T-helper 22 cell (primary cell): ENCODE results near the gene AHI1.

Source experiments
- DNase-seq: peaks from one replicate; pipeline ENCODE4 v3.0.0-alpha.2; 2020; ENCODE audit warnings: low read depth

AHI1 gene

DNA sequence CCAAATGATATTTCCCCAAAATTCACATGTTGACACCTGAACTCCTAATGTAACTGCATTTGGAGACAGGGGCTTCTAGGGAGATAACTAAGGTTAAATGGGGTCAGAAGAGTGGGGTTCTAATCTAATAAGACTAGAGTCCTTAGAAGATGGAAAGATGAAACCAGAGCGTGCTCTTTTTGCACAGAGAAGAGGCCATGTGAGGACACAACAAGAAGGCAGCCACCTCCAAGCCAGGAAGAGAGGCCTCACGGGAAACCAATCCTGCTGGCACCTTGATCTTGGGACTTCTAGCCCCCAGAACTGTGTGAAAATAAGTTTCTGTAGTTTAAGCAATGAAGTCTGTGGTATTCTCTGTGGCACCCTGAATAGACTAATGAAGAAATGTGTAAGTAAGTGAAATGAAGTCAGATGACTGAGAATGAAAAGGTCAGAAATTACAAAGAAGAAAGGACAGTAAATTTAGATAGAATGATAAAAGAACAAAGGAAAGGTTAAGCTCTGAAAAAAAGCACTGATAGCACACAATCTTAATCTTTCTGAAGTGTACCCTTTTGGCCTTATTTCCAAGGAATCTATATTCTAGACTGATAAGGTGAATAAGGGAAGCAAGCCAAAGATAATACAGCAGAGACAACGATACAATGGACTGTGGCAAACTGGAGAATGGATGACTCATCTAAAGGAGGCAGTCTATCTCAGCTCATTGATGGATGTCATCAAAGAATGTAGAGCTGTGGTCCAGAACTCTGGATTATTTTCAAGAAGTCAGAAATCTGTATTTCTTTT is 206.1 kb downstream of the AHI1 start:
- DNase-seq, result no peak

DNA sequence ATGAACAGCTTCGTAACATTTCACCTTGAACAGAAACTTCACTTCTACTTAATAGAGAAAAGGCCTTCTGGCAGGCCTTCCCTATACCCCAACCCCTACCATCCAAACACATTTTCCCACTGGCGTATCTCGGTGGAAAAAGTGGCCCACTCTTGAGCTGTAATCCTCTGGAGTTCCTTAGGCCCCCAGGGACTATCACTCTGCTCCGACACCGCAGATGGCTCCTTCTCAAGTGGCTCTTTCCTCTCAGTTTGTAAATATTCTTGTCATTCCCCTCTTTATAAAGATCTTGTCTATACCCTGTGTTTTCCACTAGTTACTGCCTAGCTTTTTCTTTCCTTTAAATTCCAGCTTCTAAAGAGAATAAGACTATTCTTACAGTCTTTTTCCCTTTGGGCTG is 207.7 kb downstream of the AHI1 start:
- no peak for DNase-seq

DNA sequence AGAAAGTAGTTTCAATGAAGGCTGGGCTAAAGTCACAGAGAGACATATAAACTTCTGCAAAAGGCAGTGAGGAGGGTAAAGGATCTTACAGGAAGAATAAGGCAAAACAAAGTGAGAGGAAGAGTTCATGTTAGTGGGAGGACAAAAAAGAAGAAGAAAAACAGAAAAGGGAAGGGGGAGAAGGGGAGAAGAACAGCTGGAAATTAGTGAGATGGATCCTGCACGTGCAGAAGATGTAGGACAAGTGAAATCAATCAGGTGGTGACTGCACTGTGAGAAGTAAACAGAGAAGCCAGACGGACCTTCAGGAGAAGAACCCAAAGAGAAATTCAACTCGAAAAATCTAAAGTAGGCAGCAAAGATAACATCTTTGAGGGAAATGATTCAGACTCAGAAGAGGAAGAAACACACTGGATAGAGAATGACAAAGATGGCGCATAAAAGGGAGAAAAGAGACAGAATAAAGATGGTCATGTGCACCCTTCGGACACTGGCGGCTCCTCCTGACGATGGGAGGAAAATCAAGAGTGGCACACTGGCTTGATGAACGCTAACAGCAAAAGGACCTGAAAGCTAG is 210.5 kb downstream of the AHI1 start:
- no peak for DNase-seq

DNA sequence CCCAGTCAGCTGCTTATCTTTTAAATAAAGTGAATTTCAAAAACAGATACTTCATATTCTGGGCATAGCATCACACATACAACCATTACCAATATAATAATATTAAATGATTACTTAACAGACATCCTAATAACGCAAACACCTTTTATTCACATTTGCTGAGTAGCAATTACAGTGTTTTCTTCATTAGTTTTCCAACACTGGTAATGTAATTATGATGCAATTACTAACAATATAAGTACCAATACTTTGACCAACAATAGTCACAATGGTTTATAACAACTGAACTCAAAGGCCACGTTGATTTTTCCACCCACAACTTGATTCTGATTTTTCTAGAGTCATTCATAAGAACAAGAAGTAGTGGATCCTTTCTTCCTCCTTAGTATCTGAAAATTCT is 212.4 kb downstream of the AHI1 start:
- no peak for DNase-seq

DNA sequence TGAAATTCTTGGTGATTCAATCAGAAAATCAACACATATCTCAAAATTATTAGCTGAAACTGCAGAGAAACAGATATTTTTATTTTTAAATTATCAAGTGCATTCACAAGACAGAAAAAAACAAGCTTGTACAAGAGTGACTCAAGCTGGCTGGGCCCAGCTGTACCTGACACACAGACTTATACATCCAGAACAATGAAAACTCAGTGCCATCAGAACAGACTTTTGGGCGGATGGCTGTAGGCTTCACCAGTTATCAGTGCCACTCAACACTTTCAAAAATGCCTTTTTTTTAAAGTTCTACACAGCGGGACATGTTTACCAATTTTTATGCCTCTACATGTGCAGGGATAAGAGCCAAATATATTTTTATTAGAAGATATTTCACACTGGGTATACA is 213.6 kb downstream of the AHI1 start:
- no peak for DNase-seq

DNA sequence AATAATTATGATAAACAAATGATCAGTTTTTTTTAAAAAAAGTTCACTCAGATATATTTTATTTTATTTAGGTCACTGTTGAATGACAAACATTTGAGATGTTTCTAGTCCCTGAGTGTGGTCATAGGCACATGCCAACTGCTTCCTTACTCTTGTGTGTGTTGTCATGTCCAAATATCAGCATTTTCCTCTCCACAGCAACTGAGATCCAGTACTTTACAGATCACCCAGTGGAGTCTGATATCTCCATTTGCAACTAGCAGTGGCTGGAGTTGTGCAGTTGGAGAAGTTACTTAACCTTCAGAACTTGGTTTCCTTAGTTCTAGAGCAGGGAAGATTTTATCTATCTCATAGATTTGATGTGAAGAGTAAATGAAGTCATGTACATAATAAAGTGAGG is 215.1 kb downstream of the AHI1 start:
- DNase-seq, result no peak

DNA sequence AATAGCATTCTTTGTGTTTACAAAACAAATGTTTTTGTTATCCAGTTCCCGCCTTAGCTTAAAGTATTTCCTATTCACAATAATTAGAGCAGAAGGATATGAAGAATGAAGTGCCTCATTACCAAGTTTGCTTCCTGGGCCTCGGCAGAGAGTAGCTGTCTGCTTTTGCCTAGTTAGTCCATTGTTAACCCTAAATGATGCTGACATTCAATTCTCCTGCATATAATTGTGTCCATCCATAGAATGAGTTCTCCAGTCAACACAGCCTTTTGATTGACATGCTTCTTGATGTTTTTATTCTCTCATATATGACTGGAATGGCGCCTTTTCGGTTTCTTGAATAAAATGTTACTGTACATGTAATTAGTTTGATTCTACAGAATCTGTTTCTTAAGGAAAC is 215.6 kb downstream of the AHI1 start:
- DNase-seq, result no peak

DNA sequence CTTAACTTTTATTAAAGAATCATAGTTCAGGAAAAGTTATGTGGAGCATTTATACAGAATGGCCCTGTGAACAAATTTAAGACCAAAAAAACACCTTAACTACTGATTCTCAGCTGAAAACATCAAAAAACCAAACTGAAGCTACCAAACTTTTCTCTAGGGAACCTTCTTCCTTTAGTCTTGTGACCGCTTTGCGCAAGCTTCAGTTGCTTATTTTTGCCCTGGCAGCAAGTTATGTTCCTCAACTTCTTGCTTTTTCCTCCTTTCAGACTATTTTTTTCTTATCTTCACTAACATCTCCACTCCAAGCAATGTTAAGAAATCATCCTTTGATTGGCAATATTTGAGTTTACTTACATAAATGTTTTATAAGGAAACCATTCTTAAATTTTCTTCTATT is 216.3 kb downstream of the AHI1 start:
- no peak for DNase-seq

DNA sequence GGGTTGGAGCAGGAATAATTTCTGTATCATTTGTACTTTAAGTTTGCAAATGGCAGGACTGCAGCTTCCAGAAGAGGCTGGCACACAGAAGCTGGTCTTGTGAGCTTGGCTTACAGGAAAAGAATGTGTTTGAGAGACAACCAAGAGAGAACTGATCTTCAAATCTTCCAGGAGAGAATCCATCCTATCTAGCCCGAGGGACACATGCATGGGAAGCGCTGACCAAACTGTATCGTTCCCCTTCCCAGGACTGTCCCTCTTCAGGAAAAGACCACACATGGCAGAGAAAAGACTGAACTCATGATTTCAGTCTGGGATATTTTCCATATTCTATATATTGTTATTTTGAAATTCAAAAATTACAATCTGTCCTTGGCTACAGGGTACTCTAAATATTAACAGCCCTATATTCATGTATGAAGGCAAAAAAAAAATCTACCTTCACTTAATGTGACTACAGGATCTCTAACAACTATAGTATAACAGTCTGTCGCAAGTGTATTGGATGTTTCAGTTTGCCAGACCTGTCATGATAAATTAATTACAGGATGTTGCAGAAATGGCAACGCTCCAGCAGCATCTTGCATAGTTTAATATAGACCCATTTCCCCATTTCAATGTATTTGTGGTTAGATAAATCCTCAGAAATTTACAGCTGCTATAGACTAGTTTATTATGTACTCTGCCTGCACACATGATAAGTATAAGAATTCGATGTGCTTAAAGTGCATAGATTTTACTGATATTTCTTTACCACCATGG is 217.0 kb downstream of the AHI1 start:
- no peak for DNase-seq

DNA sequence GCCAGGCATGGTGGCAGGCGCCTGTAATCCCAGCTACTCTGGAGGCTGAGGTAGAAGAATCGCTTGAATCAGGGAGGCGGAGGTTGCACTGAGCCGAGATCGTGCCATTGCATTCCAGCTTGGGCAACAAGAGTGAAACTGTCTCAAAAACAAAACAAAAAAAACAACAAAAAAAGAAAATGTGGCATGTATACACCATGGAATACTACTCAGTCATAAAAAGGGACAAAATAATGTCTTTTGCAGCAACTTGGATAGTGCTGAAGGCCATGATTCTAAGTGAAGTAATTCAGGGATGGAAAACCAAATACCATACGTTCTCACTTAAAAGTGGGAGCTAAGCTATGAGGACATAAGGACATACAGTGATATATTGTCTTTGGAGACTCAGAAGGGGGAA is 220.1 kb downstream of the AHI1 start:
- DNase-seq, result no peak

DNA sequence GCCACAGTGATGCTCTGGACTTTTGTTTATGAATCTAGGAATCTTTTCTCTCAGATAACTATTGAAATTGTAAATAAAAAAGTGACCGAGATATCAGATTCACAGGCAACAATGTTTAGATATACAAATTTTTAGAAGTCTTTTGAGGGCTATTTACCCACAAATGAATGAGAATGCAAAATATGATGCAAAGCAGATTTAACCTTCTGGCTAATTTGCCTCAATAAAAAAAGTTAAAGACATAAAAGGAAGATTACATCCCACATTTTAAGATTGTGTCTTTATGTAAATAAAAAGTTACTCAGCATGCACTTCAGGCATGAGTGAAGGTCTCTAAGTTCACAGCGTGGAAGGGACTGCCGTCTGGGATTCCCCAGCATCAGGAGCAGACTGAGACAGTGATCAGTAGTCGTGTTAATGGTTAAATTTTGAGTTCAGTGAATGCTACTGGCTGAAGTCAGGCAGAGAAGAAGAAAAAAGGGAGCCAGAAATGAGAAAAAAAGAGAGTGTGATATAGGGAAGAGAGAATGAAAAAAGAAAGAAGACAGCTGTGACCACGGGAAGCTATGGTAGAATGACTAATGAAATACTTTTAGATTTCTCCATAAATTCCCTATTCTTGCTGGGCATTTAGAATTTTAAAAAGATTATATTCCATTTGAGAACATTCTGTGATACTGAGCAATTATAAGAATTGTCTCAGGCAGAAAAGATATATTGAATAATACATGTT is 222.8 kb downstream of the AHI1 start:
- DNase-seq, result no peak

DNA sequence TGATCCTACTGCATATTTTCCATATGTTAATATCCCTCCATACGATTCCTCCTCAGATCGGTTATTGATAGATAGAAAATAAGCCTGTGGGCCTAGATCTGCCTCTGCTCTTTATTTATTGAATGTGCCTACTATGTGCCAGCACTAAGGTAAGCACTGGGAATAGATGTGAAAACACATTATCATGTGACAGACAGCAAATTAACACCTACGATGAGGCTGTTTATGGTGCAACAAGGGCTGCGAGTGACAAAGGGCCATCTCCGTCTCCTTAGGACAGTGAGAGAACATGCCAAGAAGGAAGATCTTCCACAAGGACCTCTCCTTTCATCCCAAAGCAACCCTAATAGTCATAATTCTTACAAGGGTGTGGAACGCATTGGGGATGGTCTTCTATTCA is 225.9 kb downstream of the AHI1 start:
- no peak for DNase-seq

DNA sequence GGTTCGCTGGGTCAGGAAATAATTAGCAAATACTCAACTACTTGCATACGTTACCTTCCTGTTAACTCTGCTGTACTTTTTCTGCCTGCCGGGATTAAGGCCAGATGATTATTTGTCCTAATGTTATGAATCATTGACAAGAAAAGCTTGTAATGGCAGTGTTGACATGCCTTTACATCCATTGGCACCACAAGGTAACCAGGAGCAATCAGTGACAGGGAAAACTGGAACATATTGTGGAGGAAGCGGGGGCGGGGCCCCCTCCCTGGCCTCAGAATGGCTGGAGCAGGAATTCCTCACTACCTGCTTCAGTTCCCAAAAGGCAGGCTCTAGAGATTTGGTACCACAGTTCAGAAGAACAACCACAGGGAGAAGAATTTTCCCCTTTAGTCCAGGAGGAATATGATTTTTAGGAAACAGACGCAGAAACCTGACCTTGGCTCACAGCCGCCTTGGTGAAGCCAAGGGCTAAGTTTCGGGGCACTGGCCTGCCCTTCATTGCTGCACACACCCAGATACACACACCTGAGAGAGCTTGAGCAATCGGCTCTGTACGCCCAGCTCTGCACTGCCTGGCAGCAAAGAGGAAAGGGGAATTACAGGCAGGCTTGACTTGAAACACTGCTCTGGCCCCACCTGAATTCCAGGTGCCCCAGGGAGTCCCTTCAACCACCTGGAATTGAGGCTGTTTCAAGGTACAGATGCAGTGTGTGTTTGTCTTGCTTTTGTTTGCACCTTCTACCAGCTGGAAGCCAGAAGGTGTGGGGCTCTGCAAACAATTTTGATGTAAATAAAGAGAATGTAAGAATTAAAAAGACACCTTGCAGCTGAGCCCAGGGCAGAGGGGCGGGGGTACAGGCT is 226.6 kb downstream of the AHI1 start:
- DNase-seq, result no peak

DNA sequence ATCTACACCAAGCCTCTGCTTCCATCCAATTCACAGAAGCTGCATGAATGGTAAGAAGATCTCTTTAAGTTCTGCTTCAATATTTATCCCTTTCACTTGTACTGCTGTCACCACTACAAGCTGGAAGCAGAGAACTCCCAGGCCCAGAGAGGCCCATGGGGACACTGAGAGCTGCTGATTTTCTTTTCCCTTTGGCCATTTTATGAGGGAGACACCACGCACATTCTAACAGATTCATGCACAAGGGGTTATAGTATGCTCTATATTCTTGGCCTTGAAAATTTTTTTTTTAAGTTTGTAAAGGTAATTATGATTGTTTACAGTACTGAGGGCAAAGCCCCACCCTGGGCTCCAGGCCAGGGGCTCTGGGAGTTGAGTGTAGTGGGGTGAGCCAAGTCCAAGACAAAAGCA is 228.1 kb downstream of the AHI1 start:
- no peak for DNase-seq

DNA sequence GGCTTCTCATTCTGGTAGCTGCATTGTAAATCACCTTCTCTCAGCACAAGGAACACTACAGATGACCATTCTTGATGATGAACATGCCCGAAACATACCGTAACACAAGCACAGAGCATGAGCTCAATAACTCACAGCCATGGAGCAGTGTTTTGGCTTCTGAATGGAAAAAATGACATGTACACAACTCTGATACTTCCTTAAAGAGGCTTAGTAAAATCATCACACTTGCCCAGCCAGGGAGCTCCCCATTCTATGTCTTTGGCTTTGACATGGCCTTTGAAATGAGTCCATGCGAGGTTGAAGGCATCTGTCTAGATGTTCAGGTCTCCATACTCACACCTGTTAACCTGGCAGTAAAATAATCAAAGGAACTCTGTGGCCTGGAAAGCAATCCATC is 228.8 kb downstream of the AHI1 start:
- no peak for DNase-seq

DNA sequence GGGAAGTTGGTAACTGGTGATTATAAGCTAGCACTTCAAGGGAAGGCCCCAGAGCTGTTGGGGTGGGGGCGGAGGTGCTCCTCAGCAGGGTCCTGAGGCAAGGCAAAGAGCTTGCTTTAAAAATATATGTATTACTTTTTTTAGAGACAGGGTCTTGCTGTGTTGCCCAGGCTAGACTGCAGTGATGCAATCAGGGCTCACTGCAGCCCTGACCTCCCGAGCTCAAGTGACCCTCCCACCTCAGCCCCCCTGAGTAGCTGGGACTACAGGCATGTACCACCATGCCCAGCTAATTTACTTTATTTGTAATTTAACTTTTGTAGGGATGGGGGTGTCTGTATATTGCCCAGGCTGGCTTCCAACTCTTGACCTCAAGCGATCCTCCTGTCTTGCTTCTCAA is 229.3 kb downstream of the AHI1 start:
- DNase-seq, result no peak

DNA sequence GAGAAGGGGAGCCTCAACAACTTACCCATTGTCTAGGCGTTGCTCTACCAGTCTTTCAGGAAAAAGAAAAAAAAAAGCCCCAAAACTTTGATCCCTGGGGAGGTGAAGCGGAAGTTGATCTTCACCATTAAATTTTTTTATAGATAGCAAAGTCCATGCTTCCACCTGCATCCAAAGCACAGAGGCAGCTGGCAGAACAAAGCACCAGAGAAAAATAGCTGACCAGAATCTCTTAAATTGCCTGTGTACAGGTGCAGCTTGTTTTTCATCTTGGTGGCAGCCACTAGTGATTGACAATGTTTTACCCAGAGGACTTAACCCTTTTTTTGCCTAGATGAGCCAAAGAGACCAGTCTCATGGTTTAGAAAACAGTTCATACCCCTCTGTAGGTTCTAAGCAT is 230.5 kb downstream of the AHI1 start:
- no peak for DNase-seq

DNA sequence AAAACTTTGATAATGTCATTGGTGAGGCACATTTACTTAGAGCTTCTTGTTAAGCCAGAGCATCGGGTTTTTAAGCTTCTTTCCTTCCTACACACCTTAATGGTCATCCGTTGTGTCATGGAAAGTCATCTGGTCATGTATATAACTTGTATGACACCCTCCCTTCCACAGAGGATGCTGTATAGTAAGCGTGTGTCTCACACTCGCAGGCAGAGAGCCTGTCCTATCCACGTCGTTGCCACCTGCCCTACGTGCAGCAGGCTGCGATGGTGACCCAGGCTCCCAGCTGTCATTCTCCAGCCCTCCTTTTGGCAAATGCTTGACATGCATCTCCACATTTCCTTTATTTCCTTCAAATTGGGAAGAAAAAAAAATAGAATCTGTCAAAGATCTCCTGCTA is 230.9 kb downstream of the AHI1 start:
- DNase-seq, result no peak

DNA sequence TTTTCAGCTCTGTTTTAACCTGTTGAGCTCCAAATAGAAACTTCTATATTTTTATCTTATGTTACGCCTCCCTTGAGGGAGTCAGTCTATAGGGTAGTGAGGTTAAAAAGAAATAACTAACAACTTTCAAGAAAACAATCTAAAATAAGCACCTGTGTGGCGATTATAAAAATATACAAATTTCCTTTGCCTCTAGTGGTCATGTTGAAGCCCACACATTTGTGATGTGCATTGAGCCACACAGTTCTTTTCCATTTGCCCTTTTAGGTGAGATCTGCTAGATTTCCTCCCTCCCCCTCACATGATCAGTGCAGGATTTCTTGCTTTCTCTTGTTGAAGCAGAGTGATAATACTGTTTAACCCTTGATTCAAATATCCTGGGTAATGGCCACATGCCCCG is 232.3 kb downstream of the AHI1 start:
- no peak for DNase-seq

DNA sequence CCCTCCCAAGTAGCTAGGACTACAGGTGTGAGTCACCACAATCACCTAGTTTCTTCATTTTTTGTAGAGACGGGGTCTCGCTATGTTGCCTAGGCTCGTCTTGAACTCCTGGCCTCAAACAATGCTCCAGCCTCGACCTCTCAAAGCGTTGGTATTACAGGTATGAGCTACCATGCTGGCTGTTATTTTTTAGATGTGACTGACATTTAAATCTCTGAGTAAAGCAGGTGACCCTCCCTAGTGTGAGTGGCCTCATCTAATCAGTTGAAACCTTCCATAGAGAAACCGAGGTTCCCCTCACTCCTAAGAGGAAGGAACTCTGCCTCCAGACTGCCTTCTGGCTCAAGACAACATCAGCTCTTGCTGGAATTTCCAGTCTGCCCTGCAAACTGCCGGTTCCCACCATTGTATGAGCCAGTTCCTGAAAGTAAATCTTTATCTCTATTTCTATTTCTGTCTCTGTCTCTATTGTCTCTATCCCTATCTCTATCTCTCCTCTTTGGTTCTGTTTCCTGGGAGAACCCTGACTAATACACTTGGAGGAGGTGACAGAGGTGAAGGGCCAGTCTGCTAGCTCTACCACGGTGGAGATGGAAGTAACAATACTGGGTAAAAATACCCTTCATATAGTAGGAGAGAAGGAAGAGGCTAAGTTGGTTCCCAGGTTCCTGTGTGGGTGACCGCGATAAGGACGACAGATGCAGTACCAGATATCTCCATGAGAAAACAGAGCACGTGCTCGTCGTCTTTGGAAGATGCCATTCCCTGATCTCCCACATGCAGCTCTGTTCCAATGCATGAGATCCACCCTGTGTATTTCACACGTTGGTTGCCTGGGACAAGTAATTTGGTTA is 235.4 kb downstream of the AHI1 start:
- DNase-seq, result no peak

DNA sequence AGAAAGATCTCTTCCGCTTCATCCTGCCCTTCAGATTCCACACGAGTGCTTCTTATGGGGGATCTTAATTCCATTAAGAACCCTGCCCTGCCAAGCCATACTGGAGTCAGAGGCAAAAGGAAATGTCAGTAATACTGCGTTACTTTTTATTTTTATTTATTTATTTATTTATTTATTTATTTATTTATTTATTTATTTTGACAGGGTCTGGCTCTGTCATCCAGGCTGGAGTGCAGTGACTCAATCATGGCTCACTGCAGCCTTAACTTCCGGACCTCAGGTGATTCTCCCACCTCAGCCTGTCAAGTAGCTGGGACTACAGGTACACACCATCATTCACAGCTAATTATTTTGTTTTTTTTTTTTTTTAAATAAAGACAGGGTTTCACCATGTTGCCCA is 236.9 kb downstream of the AHI1 start:
- DNase-seq, result no peak
